T-helper 1 cell (primary cell): Measurements from ENCODE around the gene NCAPD3.

Experiments used
- DNase-seq, 5 donors: peaks; one replicate each; pipeline ENCODE4 v3.0.0-alpha.2; 2012 to 2020

NCAPD3 gene

GRCh38 chr11:134157451-134157850 lies 66.3 kb downstream of the NCAPD3 start:
- no peak for DNase-seq

GRCh38 chr11:134155946-134156865 lies 67.6 kb downstream of the NCAPD3 start:
- no peak for DNase-seq

- no peak for DNase-seq
Measured at GRCh38 chr11:134155456-134155855, 68.3 kb downstream of the NCAPD3 start.

- DNase-seq = no peak
Measured at GRCh38 chr11:134154441-134154840, 69.3 kb downstream of the NCAPD3 start.

GRCh38 chr11:134153147-134153905 lies 70.4 kb downstream of the NCAPD3 start:
- no peak for DNase-seq

- DNase-seq = no peak
Measured at GRCh38 chr11:134152696-134153095, 71.1 kb downstream of the NCAPD3 start.

- no peak for DNase-seq
Measured at GRCh38 chr11:134151083-134151747, 72.6 kb downstream of the NCAPD3 start.

- DNase-seq = peak in 1 of 5 donors; percentile 4
Measured at GRCh38 chr11:134150195-134150903, 73.4 kb downstream of the NCAPD3 start.

GRCh38 chr11:134149371-134149770 lies 74.4 kb downstream of the NCAPD3 start:
- DNase-seq = no peak

GRCh38 chr11:134146598-134146997 lies 77.2 kb downstream of the NCAPD3 start:
- no peak for DNase-seq

- DNase-seq = no peak
Measured at GRCh38 chr11:134145715-134146114, 78.1 kb downstream of the NCAPD3 start.

- DNase-seq = no peak
Measured at GRCh38 chr11:134144744-134145143, 79.0 kb downstream of the NCAPD3 start.

- no peak for DNase-seq
Measured at GRCh38 chr11:134143801-134144200, 80.0 kb downstream of the NCAPD3 start.

GRCh38 chr11:134142536-134142935 lies 81.2 kb downstream of the NCAPD3 start:
- DNase-seq = no peak

GRCh38 chr11:134140961-134141490 lies 82.7 kb downstream of the NCAPD3 start:
- DNase-seq = no peak

GRCh38 chr11:134139873-134140331 lies 83.9 kb downstream of the NCAPD3 start:
- peak in 3 of 5 donors; percentile 28 to 58 (median 30) for DNase-seq

- DNase-seq = no peak
Measured at GRCh38 chr11:134139303-134139872, 84.4 kb downstream of the NCAPD3 start.

GRCh38 chr11:134138376-134138775 lies 85.4 kb downstream of the NCAPD3 start:
- DNase-seq = no peak

- no peak for DNase-seq
Measured at GRCh38 chr11:134134167-134134566, 89.6 kb downstream of the NCAPD3 start.

GRCh38 chr11:134132808-134133207 lies 91.0 kb downstream of the NCAPD3 start:
- DNase-seq = no peak

GRCh38 chr11:134131628-134132244 lies 92.0 kb downstream of the NCAPD3 start:
- DNase-seq = no peak
